ENCODE data around the gene EIF3L. TPM values are rescaled to one million over a fixed set of nuclear protein-coding genes. Genes with fewer than 3 reads are reported as not detected.
"Not testable (repeated sequence)": the region's sequence is repeated elsewhere in the genome, so short reads cannot be mapped to it uniquely, and the experiment has no call there.

The EIF3L gene
- total RNA-seq = 100 to 1,000 TPM in 3 of 4 donors, 10 to 100 TPM in 1; 89.4 to 292 (median 217) TPM

DNA sequence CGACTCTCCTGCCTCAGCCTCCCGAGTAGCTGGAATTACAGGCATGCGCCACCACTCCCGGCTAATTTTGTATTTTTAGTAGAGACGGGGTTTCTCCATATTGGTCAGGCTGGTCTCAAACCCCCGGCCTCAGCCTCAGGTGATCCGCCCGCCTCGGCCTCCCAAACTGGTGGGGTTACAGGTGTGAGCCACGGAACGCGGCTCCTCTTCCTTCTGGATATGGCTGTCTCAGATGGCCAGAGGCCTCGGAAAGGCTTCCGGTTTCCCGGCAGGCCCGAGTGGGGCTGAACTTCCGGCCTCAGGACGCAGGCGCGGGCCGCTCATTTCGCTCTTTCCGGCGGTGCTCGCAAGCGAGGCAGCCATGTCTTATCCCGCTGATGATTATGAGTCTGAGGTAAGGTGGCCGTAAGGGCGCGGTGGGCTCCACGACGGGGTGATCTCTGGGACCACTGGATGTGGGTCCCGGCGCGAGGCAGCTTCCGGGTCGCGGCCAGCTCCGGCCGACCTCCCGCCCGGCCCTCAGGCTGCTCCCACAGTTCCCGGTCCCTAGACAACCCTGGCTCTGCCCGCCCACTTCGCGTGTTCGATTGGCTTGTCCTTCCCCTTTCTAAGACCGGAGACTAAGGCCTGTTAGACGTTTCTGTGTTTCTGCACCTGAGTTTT, at the start of gene EIF3L:
EIF3L (plus strand) TSS at position 331 of the 663 bp plus-strand sequence; CDS start at position 362, 31 bp downstream.
- 0% methylated on average over 4 to 49 of the region's 49 CpGs for WGBS, 2 donors (ENCODE audit: low coverage in 1 of 2)
- TF ChIP-seq POLR2A (IDR thresholded peaks at IDR 0.05) (peak; percentile 93), POLR2AphosphoS5 (IDR thresholded peaks at IDR 0.05) (peak; percentile 91 to 94 (median 93)), EP300 (IDR thresholded peaks at IDR 0.05; ENCODE audit: low read depth) (no peak)
- TF ChIP-seq, protein P1, sequence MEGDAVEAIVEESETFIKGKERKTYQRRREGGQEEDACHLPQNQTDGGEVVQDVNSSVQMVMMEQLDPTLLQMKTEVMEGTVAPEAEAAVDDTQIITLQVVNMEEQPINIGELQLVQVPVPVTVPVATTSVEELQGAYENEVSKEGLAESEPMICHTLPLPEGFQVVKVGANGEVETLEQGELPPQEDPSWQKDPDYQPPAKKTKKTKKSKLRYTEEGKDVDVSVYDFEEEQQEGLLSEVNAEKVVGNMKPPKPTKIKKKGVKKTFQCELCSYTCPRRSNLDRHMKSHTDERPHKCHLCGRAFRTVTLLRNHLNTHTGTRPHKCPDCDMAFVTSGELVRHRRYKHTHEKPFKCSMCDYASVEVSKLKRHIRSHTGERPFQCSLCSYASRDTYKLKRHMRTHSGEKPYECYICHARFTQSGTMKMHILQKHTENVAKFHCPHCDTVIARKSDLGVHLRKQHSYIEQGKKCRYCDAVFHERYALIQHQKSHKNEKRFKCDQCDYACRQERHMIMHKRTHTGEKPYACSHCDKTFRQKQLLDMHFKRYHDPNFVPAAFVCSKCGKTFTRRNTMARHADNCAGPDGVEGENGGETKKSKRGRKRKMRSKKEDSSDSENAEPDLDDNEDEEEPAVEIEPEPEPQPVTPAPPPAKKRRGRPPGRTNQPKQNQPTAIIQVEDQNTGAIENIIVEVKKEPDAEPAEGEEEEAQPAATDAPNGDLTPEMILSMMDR (IDR thresholded peaks at IDR 0.05) = peak in 1 of 5 experiments; percentile 10
- Histone ChIP-seq H3K27ac (peak within 1 kb of the TSS; percentile 86 to 93 (median 92)), H3K4me3 (peak within 1 kb of the TSS; percentile 64 to 90 (median 70)), H3K9me3 (no peaks in the 10 kb centered on the region), H3K4me1 (peaks cover 7 to 23% (median 9%) of the 10 kb centered on the region in 4 donors), H3K27me3 (no peaks in the 10 kb centered on the region), H3K36me3 (peaks cover 0 to 22% (median 10%) of the 10 kb centered on the region in 4 donors)
- in situ Hi-C loops (cut with MboI; ENCODE audit: low pct_ligation_motif_present in 1 of 4, low pct_unique_long_range_greater_than_20kb in 1 of 4, low sequenced_read_pairs in 3 of 4) = no loop called here
- intact Hi-C loops (cut with DNase I; ENCODE audit: low total_unique reads) = loop anchor here (5.0 kb wide), 1 partner anchor 103 kb away; the partner anchor contains the start of genes C22orf23 and POLR2F
- DNase-seq = peak; percentile 93

DNA sequence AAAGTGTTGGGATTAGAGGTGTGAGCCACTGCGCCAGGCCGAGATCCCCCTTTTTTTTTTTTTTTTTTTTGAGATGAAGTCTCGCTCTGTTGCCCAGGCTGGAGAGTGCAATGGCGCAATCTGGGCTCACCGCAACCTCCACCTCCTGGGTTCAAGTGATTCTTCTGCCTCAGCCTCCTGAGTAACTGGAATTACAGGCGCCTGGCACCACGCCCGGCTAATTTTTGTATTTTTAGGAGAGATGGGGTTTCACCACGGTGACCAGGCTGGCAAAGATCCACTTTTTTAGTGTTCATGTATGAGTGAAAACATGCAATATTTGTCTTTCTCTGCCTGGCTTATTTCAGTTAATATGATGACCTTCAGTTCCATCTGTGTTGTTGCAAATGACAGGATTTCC, 49.2 kb upstream of the EIF3L start:
- DNase-seq, H3K27ac ChIP-seq, H3K27me3 ChIP-seq, H3K4me3 ChIP-seq, H3K9me3 ChIP-seq, H3K36me3 ChIP-seq: not testable (repeated sequence)
- intact Hi-C loops (cut with DNase I; ENCODE audit: low total_unique reads) (loop anchor here (10.0 kb wide), 1 partner anchor 155 kb away; no protein-coding TSS in a partner anchor), in situ Hi-C loops (cut with MboI; ENCODE audit: low pct_ligation_motif_present in 1 of 4, low pct_unique_long_range_greater_than_20kb in 1 of 4, low sequenced_read_pairs in 3 of 4) (loop anchor here in 2 of 4 donors (25.0 kb wide), 2 partner anchors 113 to 162 kb away; partner anchors contain the start of genes C22orf23 (in 1 of the 2), LGALS1 (in 1 of the 2), NOL12 (in 1 of the 2) and POLR2F (in 1 of the 2))
- WGBS, 2 donors (ENCODE audit: low coverage in 1 of 2) = 73% methylated on average over 9 of the region's 9 CpGs; no CpG with 5 or more reads in 1 of the 2 donors
- peaks cover 0 to 49% (median 38%) of the 10 kb centered on the region in 4 donors for H3K4me1 ChIP-seq

DNA sequence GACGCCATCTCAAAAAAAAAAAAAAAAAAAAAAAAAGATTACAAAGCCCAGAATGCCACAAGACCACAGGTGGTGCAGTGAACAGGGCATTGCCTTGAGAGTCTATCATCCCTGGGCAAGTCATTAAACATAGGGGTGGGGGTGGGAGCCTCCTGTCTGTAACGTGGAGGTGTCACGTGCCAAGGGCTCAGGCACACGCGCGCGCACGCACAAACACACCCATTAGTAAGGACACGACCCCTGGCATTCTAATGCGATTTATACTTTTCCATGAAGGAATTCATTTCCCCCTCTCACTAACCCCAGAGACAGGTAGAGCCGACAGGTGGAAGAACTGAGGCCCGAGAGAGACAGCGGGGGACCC, 47.3 kb upstream of the EIF3L start:
- peak overlapping the region; percentile 74 to 90 (median 85) for H3K27ac ChIP-seq
- DNase-seq = no peak
- H3K27me3 ChIP-seq = no peaks in the 10 kb centered on the region
- peak overlapping the region; percentile 30 to 72 (median 56) for H3K4me3 ChIP-seq
- H3K9me3 ChIP-seq = no peaks in the 10 kb centered on the region
- no peaks in the 10 kb centered on the region for H3K36me3 ChIP-seq
- in situ Hi-C loops (cut with MboI; ENCODE audit: low pct_ligation_motif_present in 1 of 4, low pct_unique_long_range_greater_than_20kb in 1 of 4, low sequenced_read_pairs in 3 of 4) (loop anchor here in 1 of 4 donors (25.0 kb wide), 1 partner anchor 160 kb away; the partner anchor contains the start of genes C22orf23 and POLR2F), intact Hi-C loops (cut with DNase I; ENCODE audit: low total_unique reads) (no loop called here)
- no peak for TF ChIP-seq EP300 (IDR thresholded peaks at IDR 0.05; ENCODE audit: low read depth)
- TF ChIP-seq, protein P1 (IDR thresholded peaks at IDR 0.05) = no peak
- TF ChIP-seq POLR2A (IDR thresholded peaks at IDR 0.05) = no peak
- TF ChIP-seq POLR2AphosphoS5 (IDR thresholded peaks at IDR 0.05) = no peak
- peaks cover 0 to 45% (median 33%) of the 10 kb centered on the region in 4 donors for H3K4me1 ChIP-seq
- 3% methylated on average over 13 of the region's 13 CpGs; no CpG with 5 or more reads in 1 of the 2 donors for WGBS, 2 donors (ENCODE audit: low coverage in 1 of 2)

DNA sequence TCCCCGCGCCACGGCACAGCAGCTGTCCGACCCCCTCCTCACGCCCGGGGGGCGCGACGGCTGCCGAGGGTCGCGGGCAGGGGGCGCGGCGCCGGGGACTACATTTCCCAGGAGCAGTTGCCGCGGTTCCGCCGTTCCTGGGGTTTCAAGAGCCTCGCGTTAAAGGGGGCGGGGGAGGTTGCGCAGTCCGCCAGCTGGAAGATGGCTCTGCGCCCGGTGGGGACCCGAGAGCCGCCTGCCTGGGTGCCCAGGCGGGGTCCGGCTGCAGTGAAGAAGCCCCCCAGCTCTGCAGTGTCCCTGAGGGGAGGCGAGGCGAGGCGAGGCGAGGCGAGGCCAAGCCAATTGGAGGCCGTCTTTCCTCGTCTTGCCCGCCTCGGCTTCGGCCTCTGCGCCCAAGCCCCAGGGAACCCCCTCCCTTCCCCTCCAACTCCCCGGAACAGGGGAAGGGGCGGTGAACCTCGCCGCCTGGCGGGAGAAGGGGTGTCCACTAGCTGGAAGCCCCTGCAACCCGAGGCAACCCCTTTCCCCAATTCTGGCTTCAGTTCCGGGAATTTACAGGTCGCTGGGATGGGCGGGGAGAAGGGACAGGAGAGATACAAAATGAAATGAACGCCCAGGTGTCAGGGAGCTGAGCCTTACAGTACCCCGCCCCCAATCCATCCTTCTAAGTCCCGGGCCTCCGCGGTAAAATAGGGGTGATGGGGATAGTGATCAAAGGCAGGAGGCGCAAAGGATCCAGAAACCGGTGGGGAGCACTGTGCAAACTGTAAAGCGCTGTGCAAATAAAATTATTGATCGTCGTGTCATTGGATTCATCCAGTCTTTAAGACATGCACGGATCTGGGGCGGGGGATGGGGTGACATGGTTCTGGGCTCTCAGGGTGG, 46.7 kb upstream of the EIF3L start:
- H3K4me3 ChIP-seq = peak overlapping the region; percentile 30 to 72 (median 56)
- intact Hi-C loops (cut with DNase I; ENCODE audit: low total_unique reads) (no loop called here), in situ Hi-C loops (cut with MboI; ENCODE audit: low pct_ligation_motif_present in 1 of 4, low pct_unique_long_range_greater_than_20kb in 1 of 4, low sequenced_read_pairs in 3 of 4) (loop anchor here in 1 of 4 donors (25.0 kb wide), 1 partner anchor 160 kb away; the partner anchor contains the start of genes C22orf23 and POLR2F)
- DNase-seq = peak; percentile 73
- H3K9me3 ChIP-seq = no peaks in the 10 kb centered on the region
- peaks cover 0 to 51% (median 35%) of the 10 kb centered on the region in 4 donors for H3K4me1 ChIP-seq
- no peaks in the 10 kb centered on the region for H3K36me3 ChIP-seq
- H3K27ac ChIP-seq = peak overlapping the region; percentile 74 to 90 (median 85)
- TF ChIP-seq POLR2A (IDR thresholded peaks at IDR 0.05) (peak; percentile 68), POLR2AphosphoS5 (IDR thresholded peaks at IDR 0.05) (peak; percentile 17 to 75 (median 61))
- TF ChIP-seq, protein P1 (IDR thresholded peaks at IDR 0.05) = no peak
- no peaks in the 10 kb centered on the region for H3K27me3 ChIP-seq
- 2 to 7% methylated on average over 13 to 46 of the region's 63 CpGs for WGBS, 2 donors (ENCODE audit: low coverage in 1 of 2)

Data from transverse colon (tissue), 4 donors.